ENCODE results near the gene FAM177B.
"Not testable (repeated sequence)": the region's sequence is repeated elsewhere in the genome, so short reads cannot be mapped to it uniquely, and the experiment has no call there.

FAM177B gene

DNA sequence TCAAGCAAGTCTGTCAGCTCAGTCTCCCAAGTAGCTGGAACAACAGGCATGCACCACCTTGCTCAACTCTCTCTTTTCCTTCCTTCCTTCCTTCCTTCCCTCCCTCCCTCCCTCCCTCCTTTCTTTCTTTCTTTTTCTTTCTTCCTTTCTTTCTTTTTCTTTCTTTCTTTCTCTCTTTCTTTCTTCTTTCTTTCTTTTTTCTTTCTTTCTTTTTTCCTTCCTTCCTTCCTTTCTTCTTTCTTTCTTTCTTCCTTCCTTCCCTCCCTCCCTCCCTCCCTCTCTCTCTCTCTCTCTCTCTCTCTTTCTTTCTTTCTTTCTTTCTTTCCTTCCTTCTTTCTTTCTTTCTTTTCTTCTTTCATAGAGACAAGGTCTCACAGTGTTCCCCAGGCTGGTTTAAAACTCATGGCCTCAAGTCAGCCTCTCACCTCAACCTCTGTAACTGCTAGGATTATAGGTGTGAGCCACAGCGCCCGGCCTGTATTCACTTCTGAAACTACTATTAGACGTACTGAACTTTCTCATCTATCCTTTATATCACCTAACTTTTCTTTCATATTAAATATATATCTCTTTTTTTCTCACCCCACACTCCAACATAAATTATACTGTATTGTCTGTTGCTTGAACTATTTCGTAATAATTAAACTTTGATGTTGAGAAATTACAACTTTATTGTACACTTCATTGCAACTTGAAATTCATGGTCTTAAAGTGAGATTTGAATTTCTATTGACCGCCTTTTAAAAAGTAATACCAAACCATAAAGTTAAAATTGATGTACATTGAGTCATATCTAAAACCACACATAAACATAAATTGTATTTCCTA lies 4.8 kb downstream of the FAM177B start:
- not testable (repeated sequence) for DNase-seq

GRCh38 chr1:222749927-222750326 lies 12.9 kb downstream of the FAM177B start:
- no peak for DNase-seq

GRCh38 chr1:222750651-222751050 lies 13.6 kb downstream of the FAM177B start:
- DNase-seq, result no peak

GRCh38 chr1:222751255-222751654 lies 14.3 kb downstream of the FAM177B start:
- DNase-seq, result no peak

GRCh38 chr1:222754366-222755139 lies 17.6 kb downstream of the FAM177B start:
- no peak for DNase-seq

DNA sequence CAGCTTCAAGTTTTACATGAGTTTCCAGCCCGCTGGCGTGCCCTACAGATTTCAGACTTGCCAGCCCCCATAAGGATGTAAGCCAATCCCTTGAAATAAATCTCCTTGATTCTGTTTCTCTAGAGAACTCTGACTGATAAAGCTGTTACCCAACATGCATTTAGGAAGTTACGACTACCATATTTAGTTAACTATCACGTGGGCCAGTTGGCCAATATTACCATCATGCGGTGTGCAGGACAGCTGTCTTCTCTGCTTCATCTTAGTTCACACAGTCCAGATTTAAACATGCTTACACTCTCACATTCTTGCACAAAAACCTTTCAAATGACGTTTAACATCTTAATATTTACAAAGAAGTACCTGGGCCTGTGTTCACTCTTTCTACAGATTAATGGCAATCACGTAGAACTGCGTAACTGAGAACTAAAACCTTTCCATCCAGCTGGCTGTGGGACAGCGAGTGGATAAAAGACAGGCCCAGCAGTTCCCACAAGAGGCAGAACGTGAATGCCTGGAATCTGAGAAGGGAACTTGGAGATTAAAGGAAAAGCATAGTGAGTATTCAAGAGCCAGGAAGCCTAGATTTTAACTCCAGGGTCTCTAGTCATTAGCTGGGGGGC lies 20.8 kb downstream of the FAM177B start:
- DNase-seq, result no peak

DNA sequence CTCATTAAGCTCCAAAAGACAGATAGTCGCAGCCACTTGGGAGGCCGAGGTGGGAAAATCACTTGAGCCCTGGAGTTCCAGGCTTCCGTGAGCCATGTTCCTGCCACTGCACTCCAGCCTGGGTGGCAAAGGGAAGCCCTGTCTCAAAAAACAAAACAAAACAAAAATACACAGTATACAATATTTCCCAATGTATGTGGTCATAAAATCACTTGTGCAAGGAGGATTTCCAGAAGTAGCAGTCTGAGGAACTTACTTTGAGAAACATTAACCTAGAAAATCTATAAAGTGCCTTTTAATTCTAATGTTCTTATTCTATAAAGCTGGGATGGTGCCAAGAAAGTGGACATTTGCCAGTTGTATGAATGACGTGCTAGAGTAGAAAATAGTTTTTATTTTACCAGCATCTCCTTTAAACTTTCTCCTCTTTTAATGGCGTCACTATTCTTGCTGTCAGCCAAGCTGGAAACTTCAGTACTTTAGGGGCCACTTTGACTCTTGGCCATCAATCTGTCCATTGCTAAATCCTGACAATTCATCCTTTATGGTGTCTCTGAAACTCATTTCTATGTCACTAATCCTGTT lies 22.5 kb downstream of the FAM177B start:
- DNase-seq, result no peak

GRCh38 chr1:222761083-222761482 lies 24.1 kb downstream of the FAM177B start:
- DNase-seq, result no peak

- not testable (repeated sequence) for DNase-seq
Observed at GRCh38 chr1:222762178-222762577, 25.2 kb downstream of the FAM177B start.

DNA sequence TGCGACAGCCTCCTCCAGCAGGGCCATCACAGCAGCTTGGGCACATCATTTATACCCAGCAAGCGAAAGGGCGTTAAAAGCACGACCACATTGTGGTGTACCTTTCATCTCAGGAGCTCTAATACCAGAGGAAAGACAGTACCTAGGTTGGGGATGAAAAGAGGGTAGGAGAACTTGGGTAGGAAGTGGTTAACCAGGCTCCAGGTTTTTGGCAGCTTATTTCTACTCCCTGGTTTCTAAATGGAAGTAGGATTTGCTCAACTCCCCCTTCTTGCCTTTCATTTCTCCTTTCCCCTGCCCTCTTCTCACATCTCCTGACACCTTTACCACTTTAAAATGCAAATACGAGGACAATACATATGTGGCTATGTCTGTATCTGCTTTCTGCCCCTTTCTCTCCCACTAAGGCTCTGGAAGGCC lies 30.2 kb downstream of the FAM177B start:
- no peak for DNase-seq

DNA sequence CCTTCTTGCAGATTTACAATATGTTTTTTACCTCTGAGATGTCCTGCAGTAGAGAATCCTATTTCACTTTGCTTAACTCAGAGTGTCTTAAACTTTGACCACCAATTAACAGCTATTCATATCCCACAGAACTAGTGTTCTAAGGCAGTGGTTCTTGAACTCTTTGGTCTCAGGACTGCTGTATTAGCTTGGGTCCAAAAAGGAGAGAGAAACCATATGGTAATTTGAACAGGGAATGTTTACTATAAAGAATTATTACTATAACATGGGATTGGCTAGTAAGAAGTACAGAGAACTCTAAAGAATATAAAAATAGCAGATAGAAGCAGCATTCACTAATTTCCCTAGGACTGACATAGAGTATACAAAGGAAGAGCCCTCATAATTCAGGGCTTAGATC lies 31.6 kb downstream of the FAM177B start:
- DNase-seq, result no peak

GRCh38 chr1:222769181-222769580 lies 32.2 kb downstream of the FAM177B start:
- DNase-seq, result no peak

- DNase-seq, result no peak
Observed at GRCh38 chr1:222769971-222770620, 33.1 kb downstream of the FAM177B start.

DNA sequence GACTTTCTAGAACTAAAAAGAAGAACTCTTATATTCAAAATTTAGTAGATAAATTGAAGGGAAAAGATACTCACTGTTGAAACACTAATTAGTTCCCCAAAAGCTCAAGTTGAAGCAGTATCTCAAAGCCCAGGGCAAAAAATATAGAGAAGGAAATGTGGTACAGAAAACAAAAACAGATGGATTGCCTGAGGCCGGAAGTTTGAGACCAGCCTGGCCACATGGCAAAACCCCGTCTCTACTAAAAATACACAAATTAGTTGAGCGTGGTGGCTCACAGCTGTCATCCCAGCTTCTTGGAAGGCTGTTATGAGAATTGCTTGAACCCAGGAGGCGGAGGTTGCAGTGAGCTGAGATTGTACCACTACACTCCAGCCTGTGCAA lies 36.0 kb downstream of the FAM177B start:
- peak; percentile 11 for DNase-seq

DNA sequence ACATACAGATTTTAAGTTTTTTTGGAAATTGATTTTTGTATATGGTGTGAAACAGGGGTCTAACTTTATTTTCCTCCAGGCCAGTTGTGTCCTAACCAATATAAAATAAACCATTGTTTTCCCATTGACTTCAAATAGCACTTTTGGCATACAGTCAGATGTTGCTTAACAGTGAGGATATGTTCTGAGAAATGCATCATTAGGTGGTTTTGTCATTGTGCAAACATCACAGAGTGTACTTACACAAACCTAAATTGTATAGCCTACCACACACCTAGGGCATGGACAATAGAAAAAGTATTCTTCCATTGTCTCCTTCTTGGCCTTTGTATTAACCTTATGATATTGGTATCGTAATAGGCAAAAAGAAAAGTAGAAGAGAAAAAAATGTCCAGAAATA lies 40.5 kb downstream of the FAM177B start:
- no peak for DNase-seq

DNA sequence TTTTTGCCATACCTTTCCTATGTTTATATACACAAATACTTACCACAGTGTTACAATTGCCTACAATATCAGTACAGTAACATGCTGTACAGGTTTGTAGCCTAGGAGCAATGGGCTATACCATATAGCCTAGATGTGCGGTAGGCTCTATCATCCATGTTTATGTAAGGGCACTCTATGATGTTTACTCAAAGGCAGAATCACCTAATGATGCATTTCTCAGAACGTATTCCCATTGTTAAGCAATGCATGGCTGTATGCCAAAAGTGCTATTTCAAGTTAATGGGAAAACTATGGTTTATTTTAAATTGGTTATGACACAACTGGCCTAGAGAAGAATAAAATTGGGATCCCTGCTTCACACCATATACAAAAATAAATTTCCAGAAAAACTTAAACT lies 41.0 kb downstream of the FAM177B start:
- no peak for DNase-seq

DNA sequence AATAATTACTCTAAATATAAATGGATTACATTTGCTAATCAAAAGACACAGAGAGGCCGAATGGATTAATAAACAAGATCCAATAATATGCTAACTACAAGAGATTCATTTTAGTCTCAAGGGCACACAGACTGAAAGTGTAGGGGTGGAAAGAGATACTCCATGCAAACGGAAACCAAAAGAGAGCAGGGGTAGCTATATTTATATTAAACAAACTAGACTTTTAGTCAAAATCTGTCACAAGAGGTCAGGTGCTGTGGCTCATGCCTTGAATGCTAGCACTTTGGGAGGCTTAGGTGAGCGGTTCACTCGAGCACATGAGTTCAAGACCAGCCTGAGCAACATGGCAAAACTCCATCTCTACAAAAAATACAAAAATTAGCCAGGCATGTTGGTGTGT lies 44.2 kb downstream of the FAM177B start:
- DNase-seq, result no peak

- DNase-seq, result no peak
Observed at GRCh38 chr1:222783051-222783450, 46.0 kb downstream of the FAM177B start.

DNA sequence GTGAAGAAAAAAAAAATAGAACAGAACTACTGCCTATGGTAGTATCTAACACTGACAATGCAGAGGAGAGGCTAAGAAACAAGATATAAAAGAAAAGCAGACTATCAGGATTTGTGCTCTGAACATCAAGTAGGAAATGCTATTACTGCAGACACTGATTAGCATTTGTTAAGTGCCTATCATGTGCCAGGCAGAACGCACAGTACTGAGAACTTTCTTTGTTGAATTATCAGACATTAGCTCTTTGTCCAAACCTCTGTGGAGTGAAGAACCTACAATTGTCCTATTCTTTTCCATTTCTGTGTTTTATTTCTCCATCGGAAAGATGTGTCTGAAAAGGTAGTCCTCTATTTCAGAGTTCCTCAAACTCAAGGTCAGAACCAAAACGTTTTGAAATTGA lies 47.4 kb downstream of the FAM177B start:
- DNase-seq, result no peak

GRCh38 chr1:222784916-222785315 lies 47.9 kb downstream of the FAM177B start:
- no peak for DNase-seq

DNA sequence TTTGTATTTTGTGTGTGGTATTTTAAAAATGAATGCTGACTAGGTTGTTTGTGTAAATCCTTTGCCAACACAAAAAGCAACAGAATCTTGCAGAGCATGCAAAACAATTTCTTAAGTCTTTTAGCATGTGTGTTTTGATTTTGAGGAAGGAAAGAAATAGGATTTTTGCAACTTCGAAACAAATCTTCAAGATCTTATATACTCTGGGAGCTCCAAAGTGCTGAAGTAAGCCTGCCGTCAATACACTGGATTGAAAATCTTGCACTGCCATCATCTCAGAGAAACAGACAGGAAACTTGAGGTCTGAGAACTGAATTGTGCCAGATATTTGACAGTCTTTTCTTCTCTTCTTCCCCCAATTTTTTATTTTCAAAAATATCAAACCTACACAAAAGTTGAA lies 48.5 kb downstream of the FAM177B start:
- DNase-seq, result no peak

GRCh38 chr1:222786121-222786520 lies 49.1 kb downstream of the FAM177B start:
- no peak for DNase-seq

DNA sequence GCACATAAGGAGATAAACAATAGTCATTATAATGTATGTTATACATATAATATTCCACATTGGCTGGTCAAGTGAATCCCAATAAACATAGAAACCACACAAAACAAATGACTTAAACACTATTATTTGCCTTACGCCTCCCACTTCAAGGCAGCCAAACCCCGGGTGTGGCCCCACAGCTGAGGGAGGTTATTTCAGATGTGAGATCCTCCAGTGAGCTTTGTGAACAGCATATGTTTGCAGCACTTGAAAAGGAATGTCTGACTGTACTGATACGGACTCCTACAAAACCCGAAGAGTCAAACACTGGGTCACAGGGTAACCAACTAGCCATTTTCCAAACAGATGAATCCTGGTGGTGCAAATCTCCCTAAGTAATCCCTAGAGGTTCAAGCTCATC lies 50.7 kb downstream of the FAM177B start:
- no peak for DNase-seq

Data from CD4-positive, alpha-beta T cell treated with Interleukin-4 for 4 hours (primary cell).